ENCODE results near the gene BTF3.

Gene BTF3

GRCh38 chr5:73497497-73498056 lies 665 bp upstream of the BTF3 start:
- TF ChIP-seq, protein P1, sequence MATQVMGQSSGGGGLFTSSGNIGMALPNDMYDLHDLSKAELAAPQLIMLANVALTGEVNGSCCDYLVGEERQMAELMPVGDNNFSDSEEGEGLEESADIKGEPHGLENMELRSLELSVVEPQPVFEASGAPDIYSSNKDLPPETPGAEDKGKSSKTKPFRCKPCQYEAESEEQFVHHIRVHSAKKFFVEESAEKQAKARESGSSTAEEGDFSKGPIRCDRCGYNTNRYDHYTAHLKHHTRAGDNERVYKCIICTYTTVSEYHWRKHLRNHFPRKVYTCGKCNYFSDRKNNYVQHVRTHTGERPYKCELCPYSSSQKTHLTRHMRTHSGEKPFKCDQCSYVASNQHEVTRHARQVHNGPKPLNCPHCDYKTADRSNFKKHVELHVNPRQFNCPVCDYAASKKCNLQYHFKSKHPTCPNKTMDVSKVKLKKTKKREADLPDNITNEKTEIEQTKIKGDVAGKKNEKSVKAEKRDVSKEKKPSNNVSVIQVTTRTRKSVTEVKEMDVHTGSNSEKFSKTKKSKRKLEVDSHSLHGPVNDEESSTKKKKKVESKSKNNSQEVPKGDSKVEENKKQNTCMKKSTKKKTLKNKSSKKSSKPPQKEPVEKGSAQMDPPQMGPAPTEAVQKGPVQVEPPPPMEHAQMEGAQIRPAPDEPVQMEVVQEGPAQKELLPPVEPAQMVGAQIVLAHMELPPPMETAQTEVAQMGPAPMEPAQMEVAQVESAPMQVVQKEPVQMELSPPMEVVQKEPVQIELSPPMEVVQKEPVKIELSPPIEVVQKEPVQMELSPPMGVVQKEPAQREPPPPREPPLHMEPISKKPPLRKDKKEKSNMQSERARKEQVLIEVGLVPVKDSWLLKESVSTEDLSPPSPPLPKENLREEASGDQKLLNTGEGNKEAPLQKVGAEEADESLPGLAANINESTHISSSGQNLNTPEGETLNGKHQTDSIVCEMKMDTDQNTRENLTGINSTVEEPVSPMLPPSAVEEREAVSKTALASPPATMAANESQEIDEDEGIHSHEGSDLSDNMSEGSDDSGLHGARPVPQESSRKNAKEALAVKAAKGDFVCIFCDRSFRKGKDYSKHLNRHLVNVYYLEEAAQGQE (IDR thresholded peaks at IDR 0.05; ENCODE audit: insufficient read depth in 1 of 2, low read depth in 2 of 2, low read length in 2 of 2): no peak
- no peak for TF ChIP-seq SIN3A (IDR thresholded peaks at IDR 0.05; ENCODE audit: borderline replicate concordance, insufficient read depth, low read length)

GRCh38 chr5:73499187-73499586 lies 945 bp downstream of the BTF3 start:
- TF ChIP-seq TAF1 (IDR thresholded peaks at IDR 0.05; ENCODE audit: borderline replicate concordance, insufficient read depth, low read length) (no peak), POLR2AphosphoS5 (IDR thresholded peaks at IDR 0.05; ENCODE audit: low read depth, low read length) (no peak), SIN3A (IDR thresholded peaks at IDR 0.05; ENCODE audit: borderline replicate concordance, insufficient read depth, low read length) (no peak), FOXP2 (optimal IDR thresholded peaks at IDR 0.05; ENCODE audit: borderline replicate concordance, extremely low read depth, extremely low read length, insufficient read depth) (no peak)
- TF ChIP-seq, protein P1 (IDR thresholded peaks at IDR 0.05; ENCODE audit: insufficient read depth in 1 of 2, low read depth in 2 of 2, low read length in 2 of 2): no peak

DNA sequence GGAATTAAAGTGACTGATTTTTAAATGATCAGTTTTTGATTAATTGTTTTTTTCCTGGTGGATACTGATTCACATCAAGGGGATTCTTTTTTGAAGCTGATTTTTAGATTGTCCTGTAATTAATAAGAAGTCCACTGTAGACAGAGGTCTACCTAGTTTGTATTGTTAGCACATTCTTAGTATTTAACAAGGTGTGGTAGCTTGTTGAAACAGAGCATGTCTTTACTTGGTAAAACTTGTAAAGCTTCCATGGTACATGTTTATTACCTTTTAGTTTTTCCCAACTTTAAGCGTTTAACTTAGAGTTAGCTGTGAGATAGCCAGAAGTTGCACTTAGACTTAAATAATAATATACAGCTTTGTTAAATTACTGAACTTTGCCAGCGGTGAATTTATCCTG lies 1.5 kb downstream of the BTF3 start:
- no peak for TF ChIP-seq TAF1 (IDR thresholded peaks at IDR 0.05; ENCODE audit: borderline replicate concordance, insufficient read depth, low read length)
- no peak for TF ChIP-seq FOXP2 (optimal IDR thresholded peaks at IDR 0.05; ENCODE audit: borderline replicate concordance, extremely low read depth, extremely low read length, insufficient read depth)
- TF ChIP-seq POLR2AphosphoS5 (IDR thresholded peaks at IDR 0.05; ENCODE audit: low read depth, low read length): no peak

DNA sequence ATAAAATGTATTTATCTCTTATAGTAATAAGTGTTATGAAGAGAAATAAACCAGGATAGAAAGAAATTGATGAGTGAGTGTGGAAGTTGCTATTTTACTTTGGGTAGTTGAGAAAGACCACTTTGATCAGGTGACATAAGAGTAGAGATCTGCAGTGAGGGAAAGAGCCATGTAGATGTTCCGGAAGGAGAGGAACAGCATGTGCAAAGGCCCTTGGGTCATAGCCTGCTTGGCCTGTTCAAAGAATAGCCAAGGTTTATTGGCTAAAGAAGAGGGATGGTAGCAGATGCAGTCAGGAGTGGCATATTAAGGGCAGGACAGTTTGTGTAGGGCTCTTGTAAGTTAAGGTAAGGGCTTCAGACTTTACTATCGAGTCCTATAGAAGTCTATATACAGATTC lies 3.2 kb downstream of the BTF3 start:
- TF ChIP-seq POLR2AphosphoS5 (IDR thresholded peaks at IDR 0.05; ENCODE audit: low read depth, low read length) (no peak), SIN3A (IDR thresholded peaks at IDR 0.05; ENCODE audit: borderline replicate concordance, insufficient read depth, low read length) (no peak), FOXP2 (optimal IDR thresholded peaks at IDR 0.05; ENCODE audit: borderline replicate concordance, extremely low read depth, extremely low read length, insufficient read depth) (no peak), TAF1 (IDR thresholded peaks at IDR 0.05; ENCODE audit: borderline replicate concordance, insufficient read depth, low read length) (no peak)
- TF ChIP-seq, protein P1 (IDR thresholded peaks at IDR 0.05; ENCODE audit: insufficient read depth in 1 of 2, low read depth in 2 of 2, low read length in 2 of 2): no peak

DNA sequence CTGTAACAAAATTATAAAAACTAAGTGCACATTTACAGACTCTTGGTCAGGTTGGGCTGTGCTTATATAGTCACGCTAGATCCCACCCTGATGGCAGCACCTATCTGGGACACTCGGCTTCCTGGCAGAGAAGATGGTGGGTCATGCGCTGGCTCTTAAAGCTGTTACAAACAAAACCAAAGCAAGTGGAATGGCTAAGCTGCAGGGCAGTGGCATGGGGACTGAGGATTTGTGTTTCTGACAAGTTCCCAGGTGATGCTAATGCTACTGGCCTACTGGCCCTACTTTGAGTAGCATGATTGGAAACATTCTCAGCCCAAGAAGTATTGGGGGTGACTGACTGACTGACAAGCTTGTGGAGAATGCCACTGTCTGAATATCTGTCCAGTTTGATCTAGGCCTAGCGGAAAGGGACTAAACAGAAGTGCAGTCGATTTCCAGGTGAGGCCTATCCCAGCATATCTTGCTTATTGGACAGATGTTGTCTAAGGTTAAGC lies 8.3 kb downstream of the BTF3 start:
- no peak for TF ChIP-seq TAF1 (IDR thresholded peaks at IDR 0.05; ENCODE audit: borderline replicate concordance, insufficient read depth, low read length)
- peak; percentile 34; the same call in 1 of the 2 replicates for TF ChIP-seq POLR2AphosphoS5 (IDR thresholded peaks at IDR 0.05; ENCODE audit: low read depth, low read length)

DNA sequence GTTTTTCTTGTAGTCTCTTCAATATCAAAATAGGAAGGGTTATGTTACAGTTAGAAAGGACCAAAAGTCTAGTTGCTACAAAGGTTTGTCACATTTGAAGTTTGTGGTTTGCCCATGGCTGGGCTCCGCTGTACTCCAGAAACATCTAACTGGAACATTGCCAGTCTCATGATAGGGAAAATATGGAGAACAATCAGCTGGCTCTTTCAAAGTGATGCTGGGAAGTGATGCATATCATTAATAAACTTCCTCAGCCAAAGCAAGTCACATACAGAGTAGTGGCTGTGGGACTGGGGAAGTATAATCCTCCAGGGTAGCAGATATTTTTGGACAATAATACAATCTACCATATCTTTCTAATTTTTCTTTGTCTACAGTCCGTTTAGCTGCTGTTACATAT lies 8.8 kb downstream of the BTF3 start:
- TF ChIP-seq, protein P1 (IDR thresholded peaks at IDR 0.05; ENCODE audit: insufficient read depth in 1 of 2, low read depth in 2 of 2, low read length in 2 of 2): no peak
- TF ChIP-seq POLR2AphosphoS5 (IDR thresholded peaks at IDR 0.05; ENCODE audit: low read depth, low read length): peak; percentile 43; the same call in 1 of the 2 replicates
